ENCODE results near the gene TCFL5.
"Not testable (repeated sequence)": the region's sequence is repeated elsewhere in the genome, so short reads cannot be mapped to it uniquely, and the experiment has no call there.

TCFL5 gene

DNA sequence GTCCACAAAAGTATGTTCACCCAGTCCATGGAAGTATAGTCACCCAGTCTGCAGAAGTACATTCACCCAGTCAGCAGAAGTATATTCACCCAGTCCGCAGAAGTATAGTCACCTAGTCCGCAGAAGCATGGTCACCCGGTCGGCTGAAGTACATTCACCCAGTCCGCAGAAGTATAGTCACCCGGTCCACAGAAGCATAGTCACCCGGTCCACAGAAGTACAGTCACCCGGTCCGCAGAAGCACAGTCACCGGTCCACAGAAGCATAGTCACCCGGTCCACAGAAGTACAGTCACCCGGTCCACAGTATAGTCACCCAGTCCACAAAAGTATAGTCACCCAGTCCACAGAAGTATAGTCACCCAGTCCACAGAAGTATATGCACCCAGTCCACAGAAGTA lies 8.8 kb downstream of the TCFL5 start:
- DNase-seq: no peak

DNA sequence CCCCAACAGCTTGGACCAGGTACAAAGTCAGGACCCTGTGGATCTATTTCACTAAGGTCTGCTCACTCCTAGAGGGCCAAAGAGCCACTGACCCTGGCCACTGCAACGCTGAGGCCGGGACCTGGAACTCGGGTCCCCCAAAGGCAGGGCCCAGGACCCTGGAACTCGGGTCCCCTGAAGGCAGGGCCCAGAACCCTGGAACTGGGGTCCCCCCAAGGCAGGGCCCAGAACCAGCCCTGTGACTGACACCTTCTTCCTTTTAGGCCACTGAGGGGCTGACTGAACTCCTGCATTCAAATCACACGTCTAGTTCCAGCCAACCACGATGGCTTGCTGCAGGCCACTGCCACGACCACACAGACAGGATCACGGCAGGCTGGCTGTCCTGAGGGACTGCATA lies 9.4 kb downstream of the TCFL5 start:
- no peak for DNase-seq

DNA sequence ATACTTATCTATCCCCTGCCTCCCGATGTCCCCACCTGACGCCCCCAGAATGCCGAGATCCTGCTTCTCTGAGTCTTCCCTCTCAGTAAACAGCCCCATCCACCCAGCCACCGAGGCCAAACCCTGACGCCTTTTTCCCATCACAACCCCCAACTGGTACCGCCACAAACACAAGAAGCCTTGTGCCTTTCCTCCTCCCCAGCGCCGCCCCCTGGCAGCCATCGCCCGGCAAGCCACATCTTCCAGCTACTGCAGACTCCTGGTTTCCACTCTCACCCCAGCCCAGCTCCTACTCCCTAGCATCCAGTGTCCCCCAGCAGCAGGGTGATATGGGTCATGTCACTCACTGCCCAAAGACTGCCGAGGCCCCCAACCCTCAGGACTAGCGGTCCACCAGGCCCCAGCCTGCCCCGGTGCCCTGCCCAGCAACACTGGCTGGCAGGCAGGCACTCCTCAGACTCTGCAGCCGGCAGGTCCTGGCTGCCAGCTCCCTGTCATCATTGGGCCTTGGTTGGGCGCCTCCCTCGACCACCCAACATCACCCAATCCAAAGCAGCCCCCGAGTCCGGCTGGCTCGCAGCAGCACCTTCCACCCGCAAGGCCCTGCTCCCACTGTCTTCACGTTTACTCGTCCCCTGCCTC lies 11.2 kb downstream of the TCFL5 start:
- DNase-seq: no peak

DNA sequence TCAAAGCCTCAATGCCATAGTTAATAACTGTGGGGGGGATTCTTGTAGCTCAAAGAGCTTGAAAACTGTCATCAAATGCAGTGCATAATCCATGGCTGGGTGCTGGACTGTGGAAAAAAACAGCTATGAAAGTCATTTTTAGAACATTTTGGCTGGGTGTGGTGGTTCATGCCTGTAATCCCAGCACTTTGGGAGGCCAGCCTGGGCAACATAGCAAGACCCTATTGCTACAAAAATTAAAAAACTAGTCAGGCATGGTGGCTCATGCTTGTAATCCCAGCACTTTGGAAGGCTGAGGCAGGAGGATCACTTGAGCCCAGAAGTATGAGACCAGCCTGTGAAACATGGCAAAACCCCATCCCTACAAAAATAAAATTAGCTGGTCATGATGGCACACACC lies 12.2 kb downstream of the TCFL5 start:
- DNase-seq: no peak

DNA sequence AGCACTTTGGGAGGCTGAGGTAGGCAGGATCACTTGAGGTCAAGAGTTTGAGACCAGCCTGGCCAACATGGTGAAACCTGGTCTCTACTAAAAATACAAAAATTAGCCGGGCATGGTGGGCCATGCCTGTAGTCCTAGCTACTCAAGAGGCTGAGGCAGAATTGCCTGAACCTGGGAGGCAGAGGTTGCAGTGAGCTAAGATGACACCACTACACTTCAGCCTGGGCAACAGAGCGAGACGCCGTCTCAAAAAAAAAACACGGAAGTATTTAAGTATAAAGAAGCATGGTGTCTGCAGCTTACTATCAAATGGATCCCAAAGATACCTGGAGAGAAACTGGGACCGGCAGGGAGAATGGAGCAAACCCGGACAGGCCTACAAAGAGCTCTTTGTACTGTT lies 12.7 kb downstream of the TCFL5 start:
- DNase-seq: not testable (repeated sequence)

DNA sequence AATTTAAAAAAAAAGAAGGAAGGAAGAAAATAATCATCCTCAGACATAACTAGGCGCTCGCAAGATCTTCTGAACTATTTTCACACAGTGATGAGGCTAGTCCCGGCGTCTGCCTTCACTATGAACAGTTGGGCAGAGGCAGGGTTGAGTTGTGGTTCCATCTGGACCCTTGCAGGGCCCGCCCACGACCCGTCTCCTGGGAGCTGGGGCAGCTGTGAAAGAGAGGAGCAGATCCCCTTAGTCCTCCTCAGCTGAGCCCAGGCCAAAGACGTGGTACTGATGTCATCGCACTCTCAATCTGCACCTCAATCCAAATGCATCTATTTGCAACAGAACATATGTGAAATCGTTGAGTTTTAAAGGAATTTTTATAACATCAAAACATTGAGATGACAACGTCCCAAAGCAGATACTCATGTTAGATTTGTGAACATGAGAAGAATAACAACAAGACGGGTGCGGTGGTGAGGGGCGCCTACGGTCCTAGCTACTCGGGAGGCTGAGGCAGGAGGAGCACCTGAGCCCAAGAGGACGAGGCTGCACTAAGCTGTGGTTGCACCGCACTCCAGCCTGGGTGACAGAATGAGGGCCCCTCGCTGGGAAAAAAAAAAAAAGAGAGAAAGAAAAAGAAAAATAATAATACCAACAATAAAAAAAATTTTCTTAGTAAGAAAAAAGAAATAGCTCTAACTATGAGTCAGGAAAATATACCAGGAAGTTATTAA lies 15.3 kb downstream of the TCFL5 start:
- no peak for DNase-seq

DNA sequence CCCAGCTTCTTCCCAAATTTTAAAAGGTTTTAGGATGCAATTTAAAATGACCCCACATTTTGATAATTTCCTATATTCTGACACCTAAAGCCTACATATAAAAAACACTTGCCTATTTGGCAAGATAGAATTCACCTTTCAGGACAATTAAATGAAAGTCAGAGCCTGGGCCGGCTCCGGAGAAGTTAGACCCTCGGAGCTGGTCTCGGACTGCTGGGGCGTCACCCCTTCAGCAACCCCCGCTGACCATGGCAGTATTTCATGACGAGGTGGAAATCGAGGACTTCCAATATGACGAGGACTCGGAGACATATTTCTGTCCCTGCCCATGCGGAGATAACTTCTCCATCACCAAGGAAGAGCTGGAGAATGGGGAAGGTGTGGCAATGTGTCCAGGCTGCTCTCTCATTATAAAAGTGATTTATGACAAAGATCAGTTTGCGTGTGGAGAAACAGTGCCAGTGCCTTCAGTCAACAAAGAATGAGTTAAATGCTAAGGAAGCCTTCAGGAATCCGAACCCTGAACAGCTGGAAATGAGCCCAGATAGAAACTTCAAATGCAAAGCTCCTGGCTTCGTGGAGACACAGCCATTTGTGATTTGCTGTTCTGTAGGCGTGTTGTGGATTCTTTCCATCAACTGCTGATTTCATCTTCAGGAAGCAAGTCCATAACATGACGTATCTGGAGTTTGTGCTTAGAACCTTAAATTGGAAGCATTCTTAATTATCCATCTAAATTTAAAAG lies 16.0 kb downstream of the TCFL5 start:
- no peak for DNase-seq

GRCh38 chr20:62844182-62844581 lies 17.4 kb downstream of the TCFL5 start:
- DNase-seq: no peak

- DNase-seq: no peak
These were observed 18.0 kb downstream of the TCFL5 start for GRCh38 chr20:62843656-62844055.

DNA sequence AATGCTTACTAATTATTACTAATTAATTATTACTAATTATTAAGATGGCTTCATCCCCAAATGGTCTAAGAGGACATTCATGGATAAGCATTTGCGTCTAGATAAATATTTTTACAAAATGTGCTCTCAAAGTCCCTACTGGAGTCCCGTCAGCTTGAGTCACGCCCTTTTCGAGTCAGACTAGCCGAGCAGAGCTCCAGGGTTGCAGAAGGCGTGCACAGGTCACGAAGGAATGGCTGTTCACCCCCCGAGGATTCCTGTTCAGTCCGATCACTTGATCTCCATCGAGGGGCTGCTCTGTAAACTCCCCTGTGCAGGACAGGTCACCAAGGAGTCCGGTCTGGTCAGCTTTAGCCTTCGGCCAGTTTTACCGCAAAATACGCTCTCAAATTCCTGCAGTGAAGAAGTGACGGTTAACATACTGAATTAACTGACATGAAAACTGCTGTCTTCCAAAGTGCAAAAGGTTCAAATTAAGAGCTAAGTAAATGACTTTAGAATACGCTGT lies 19.9 kb downstream of the TCFL5 start:
- no peak for DNase-seq

DNA sequence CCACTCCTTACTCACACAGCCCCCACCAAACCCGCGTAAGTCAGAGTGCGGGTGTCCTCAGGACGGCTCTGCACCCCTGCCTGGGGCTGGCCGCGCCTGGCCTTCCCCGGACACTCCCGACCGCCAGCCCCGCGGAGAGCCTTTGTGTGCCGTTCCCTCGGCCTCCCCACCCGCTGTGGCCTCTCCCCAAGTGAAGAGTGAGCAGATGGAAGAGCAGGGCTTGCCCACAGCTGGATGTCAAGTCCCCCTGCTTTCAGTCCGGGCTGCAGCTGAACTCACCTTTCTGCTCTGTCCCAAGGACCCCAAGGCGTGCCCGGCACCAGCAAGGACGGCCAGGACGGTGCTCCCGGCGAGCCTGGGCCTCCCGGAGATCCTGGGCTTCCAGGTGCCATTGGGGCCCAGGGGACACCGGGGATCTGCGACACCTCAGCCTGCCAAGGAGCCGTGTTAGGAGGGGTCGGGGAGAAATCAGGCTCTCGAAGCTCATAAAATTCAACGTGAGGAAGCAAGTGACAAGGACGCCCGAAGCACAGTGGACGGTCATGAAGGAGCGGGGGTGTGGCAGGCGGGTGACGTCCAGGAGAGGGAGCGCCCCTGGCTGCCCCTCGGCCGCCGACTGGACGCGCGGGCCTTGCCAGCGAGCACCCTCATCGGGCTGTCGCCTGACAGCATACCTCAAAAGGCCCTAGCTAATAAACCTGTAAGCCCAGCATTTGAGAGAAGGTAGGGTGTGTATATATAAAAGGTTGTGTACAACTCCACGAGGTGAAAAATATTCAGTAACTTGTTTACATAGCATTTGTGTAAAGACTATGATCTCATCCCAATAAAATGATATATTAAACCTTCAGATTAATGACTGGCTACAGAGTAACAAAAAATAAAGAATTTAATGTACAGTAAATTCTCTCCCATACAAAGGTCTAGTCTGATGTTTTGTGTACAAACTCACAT lies 21.1 kb downstream of the TCFL5 start:
- no peak for DNase-seq

DNA sequence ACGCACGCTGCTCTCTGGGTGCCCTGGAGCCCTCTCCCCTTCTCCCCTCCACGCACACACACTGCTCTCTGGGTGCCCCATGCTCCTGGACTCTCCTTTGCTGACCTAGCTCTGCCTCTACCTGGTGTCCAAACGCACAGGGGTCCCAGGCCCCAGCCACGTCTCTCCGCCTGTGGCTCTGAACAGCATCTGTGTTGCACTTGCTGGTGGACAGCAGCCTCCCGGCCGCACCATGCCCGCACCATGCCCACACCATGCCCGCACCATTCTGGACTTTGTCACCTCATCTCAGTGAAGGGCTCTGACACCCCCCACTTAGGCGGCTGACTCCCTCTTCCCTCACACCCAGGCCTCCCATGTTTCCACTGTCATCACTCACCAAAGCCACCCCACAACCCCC lies 21.8 kb downstream of the TCFL5 start:
- no peak for DNase-seq

DNA sequence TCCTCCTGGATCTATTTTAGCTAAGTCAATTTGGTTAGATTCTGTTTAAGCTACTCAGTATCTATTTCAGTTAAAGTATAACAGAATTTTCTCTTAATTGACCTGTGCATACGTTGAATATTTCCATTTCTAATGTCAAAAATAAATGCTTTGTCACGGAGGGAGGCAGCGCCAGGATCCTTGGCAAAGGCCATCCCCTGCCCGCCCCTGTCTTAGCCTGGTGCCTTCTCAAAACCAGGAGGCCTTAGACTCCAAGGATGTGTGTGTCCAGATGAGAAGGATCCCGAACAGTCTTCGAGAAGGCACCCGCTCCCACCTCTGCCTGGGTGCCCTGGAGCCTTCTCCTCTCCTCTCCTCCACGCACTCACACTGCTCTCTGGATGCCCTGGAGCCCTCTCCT lies 22.4 kb downstream of the TCFL5 start:
- DNase-seq: no peak

DNA sequence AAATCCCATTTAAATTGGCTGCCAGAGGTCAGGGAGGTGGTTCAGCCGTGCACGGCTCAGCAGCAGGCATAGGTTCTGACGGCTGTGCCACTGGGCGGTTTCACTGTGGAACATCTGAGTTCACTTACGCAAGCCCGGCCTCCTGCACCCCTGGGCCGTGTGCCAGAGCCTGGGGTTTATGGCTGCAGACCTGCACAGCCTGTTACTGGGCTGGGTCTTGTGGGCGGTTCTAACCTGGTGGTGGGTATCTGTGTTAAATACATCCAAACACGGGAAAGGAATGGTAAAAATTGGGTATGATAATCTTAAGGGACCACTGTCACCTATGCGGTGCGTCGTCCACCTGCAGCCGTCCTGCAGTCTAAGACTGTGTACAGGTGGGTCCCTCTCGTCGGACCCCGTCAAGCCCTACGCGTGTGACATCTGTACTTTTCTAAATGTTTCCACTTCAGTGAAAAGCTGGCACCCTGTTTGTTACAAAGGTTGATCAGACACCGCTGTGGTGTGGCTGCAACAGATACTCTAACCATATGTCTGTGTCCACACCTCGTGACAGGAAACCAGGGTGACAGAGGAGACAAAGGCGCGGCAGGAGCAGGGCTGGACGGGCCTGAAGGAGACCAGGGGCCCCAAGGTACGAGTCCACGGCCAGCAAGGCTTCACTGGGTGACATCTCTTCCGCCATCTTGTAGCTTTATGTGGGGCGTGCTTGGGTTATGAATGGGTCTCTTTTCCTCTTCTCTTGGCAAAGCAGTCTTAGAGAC lies 23.3 kb downstream of the TCFL5 start:
- DNase-seq: no peak

DNA sequence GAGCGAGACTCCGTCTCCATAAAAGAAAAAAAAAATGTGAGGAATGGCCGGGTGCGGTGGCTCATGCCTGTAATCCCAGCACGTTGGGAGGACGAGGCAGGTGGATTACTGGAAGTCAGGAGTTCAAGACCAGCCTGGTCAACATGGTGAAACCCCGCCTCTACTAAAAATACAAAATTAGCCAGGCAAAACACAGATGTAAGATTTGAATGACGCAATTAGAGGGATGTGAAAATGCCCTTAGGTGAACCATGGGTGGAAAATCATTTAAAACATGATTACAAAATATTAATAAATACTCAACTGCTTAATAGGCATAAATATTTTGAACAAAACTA lies 23.9 kb downstream of the TCFL5 start:
- no peak for DNase-seq

GRCh38 chr20:62836967-62837490 lies 24.6 kb downstream of the TCFL5 start:
- no peak for DNase-seq

DNA sequence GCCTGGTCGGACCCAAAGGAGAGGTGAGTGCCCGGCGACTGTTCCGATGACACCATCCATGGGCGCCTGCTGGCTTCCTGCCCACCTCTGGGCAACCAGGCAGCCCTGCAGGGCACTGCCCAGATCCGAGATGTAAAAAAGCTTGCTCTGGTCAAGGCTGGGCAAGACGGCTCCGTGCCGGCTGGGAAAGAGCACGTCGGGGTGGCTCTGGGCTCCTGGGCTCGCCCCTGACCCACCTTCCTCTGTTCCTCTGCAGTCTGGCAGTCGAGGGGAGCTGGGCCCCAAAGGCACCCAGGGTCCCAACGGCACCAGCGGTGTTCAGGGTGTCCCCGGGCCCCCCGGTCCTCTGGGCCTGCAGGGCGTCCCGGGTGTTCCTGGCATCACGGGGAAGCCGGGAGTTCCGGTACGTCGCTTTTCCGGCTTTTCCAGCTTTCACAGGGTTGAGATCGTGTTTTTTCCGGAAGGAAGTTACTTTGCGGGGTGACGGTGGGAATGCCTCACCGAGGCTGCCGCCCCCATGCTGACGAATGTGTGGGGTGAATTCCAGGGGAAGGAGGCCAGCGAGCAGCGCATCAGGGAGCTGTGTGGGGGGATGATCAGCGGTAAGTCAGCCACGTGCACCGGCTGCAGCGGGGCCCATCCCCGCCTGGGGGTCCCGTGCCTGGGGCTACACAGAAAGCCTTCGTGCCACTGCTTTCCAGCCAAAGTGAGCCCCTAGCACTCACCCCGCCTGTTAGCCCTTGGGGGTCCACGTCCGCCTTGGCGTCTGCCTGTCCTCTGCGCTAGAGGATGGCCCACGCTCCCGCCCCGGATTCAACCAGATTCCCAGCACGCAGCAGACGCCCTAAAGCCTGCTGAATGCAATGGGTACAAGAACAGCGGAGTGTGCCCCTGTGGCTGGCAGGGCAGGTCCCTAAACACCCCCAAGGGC lies 25.4 kb downstream of the TCFL5 start:
- no peak for DNase-seq

- DNase-seq: no peak
These were observed 26.5 kb downstream of the TCFL5 start for GRCh38 chr20:62834967-62835730.

- no peak for DNase-seq
These were observed 28.7 kb downstream of the TCFL5 start for GRCh38 chr20:62832951-62833391.
